NCI-H2227 (cell line): ENCODE results near the gene RASAL1.
A peak's percentile ranks its signal among the peaks of the same experiment; 100 is the strongest.

Experiments used
- DNase-seq: peaks from one replicate; lab custom pipeline; 2025; ENCODE audit not compliant: unreplicated experiment; lab: John Stamatoyannopoulos, UW

The RASAL1 gene

DNA sequence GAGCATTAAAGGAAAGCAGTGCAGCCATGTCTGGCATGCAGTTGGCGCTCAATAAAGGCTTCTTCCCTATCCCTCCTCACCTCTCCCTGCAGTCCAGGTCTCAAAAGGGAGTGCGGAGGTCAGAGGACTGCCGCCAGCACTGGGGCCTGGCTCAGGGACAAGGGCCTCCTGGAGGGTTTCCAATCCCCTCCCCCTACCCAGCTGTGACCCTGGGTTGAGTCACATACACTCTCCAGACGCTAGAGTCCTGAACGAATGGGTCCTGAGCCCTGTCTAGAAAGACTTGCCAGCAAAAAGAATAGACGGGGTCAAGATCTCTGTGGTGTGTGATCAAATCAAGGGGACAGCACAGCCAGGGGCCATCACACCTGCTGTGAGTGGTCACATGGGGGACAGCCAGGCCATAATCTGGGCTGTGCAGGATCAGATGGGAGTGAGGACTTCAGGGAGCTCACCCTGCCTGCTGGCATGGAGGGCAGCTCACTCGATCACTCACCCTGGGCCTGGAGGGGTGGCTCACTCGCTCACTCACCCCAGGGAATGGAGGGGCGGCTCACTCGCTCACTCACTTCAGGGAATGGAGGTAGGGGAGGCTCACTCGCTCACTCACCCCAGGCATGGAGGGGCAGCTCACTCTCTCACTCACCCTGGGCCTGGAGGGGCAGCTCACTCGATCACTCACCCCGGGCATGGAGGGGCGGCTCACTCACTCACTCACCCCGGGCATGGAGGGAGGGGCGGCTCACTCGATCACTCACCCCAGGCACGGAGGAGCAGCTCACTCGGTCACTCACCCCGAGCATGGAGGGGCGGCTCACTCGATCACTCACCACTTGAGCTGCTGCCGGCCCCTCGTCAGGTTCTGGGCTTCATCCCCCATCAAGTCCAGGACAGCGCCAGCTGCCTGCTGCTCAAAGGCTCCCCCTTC is 26.8 kb upstream of the RASAL1 start:
- DNase-seq, result no peak

DNA sequence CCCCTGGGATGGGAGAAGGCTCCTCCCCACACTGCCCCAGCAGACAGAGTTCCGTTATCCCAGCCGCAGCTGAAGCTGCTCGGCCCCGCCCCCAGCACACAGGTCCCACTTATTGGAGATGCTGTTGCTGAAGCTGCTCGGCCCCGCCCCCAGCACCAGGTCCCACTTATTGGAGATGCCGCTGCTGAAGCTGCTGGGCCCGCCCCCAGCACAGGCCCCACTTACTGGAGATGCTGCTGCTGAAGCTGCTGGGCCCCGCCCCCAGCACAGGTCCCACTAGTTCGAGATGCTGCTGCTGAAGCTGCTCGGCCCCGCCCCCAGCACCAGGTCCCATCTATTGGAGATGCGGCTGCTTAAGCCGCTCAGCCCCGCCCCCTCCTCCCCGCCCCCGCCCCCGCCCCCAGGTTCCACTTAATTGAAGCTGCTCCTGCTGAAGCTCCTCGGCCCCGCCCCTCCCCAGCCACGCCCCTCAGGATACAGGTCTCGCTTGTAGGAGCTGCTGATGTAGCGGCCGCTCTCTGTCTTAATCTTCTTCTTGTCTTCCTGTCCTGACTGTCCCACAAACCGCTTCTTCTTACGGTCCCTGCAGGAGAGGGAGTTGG is 26.0 kb upstream of the RASAL1 start:
- peak; percentile 99 for DNase-seq

DNA sequence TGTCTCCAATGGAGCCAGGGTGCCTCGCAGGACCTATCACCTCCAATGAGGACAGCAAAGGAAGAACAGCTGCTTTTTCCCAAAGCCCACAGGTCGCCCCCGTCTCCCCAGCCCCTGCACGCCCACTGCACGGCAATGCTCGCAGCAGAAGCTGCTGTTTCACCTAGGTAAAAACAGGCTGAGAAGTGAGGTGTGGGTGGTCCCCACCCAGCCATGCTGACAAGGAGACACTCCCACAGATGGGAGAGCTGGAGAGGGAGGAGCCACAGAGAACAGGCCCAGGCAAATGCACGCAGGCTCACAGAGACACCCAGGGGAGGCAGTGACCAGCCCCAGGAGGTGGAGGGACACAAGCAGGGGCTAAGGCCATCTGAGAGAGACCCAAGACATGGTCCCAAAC is 24.4 kb upstream of the RASAL1 start:
- no peak for DNase-seq

DNA sequence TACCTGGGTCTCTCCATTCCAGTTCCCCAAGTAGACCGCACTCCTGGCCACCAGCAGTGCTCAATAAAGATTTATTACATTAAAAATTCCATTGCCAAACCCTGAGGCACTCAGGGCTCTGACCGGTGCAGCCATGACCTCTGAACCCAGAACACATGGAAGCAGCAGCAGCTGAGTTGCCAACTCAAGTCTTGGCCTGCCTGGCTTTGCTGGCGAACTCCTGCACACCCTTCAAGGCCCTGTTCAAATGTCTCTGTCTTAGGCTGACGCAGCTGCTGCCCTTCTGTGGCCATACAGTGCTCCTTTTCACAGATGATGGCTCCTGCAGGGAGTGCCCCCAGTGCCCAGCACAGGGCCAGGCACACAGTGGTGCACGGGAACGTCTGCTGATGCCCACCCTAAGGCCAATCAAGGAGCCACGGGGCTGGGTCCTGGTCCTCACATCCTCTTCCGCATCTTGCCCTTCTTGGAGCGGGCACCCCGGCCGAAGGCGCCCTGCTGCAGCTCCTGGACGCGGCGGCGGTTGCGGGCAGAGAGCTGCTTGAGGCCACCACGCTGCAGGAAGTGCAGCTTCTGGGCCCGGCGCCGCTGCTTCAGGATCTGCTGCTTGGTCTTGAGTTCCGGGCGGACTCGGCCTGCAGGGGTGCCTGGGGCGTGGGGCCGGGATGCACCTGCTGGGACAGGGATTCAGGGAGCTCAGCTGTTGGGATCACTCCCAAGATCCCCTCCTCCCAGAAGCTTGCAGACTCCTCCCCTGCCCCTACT is 23.1 kb upstream of the RASAL1 start:
- no peak for DNase-seq

DNA sequence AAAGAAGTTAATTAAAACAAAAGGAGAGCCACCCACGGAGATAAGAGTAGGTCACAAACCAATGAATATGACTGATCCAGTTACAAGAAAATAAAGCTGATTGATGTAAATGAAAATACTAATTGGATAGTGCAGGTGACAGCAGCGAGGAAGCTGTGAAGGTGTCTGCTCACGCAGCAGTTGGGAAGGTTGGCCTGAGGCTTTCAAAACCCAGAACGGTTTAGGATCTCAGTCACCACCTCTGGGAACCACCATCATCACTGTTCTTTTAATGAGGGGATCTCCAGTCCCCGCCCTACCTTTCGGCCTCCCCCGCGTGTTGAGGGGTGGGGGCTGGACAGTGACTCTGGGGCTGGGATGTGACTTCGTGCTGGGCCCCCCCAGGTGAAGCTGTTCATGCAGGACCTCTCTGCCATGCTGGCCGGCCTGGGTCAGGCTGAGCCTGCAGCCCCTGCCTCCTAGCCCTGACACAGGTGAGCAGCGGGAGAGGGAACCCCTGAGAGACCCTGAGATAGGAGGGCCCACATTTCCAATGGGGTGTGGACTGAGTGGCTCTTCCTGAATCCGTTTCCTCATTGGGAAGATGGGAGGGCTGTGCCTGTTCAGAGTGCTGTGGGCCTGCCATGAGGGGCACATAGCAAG is 21.8 kb upstream of the RASAL1 start:
- DNase-seq, result no peak

DNA sequence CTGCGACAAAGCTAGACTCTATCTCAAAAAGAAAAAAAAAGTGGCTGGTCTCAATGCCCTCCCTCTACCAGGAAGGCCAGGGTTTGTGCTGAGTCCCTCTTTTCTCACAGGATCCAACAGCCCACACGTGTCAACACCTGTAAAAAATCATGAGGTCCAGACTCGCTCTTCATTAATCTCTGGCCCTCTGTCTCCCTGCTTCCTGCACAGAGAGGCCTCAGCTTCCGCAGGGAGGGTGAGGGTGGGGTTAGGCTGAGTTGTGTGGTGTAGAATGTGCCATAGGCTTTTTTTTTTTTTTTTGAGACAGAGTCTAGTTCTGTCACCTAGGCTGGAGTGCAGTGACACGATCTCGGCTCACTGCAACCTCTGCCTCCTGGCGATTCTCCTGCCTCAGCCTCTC is 20.1 kb upstream of the RASAL1 start:
- no peak for DNase-seq

DNA sequence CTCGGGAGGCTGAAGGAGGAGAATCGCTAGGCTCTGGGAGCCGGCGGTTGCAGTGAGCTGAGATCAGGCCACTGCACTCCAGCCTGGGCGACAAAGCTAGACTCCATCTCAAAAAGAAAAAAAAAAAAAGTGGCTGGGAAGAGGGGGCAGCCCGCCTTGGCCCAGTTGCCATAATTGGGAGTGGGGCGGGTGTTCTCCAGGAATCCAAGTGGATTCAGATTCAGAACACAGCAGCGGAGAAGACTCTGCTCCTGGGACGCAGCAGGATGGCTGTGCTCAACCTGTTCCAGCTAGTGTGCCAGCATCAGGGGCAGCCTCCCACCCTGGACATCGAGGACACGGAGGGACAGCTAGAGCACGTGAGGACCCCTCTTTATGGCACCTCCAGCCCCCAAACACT is 19.5 kb upstream of the RASAL1 start:
- no peak for DNase-seq

DNA sequence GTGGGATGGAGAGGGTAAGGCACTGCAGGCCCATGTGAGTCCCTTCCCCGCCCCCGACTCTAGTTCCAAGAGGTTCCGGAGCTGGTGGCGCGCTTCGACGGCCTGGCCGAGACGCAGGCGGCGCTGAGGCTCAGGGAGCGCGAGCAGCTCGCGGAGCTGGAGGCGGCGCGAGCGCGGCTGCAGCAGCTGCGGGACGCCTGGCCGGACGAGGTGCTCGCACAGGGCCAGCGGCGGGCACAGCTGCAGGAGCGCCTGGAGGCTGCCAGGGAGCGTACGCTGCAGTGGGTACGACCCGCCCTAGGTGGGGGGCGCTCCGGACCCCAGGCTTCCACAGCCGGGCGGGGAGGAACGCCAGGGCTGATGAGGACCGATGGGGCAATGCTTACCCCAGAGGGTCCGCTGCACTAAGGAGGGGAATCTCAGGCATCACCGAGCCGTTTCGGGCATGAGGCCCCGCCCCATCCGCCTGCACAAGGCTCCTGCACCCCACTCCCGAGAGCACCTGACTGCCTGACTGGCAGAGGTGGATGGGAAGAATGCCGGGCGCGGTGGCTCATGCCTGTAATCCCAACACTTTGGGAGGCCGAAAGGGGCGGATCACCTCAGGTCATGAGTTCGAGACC is 18.9 kb upstream of the RASAL1 start:
- peak; percentile 57 for DNase-seq

DNA sequence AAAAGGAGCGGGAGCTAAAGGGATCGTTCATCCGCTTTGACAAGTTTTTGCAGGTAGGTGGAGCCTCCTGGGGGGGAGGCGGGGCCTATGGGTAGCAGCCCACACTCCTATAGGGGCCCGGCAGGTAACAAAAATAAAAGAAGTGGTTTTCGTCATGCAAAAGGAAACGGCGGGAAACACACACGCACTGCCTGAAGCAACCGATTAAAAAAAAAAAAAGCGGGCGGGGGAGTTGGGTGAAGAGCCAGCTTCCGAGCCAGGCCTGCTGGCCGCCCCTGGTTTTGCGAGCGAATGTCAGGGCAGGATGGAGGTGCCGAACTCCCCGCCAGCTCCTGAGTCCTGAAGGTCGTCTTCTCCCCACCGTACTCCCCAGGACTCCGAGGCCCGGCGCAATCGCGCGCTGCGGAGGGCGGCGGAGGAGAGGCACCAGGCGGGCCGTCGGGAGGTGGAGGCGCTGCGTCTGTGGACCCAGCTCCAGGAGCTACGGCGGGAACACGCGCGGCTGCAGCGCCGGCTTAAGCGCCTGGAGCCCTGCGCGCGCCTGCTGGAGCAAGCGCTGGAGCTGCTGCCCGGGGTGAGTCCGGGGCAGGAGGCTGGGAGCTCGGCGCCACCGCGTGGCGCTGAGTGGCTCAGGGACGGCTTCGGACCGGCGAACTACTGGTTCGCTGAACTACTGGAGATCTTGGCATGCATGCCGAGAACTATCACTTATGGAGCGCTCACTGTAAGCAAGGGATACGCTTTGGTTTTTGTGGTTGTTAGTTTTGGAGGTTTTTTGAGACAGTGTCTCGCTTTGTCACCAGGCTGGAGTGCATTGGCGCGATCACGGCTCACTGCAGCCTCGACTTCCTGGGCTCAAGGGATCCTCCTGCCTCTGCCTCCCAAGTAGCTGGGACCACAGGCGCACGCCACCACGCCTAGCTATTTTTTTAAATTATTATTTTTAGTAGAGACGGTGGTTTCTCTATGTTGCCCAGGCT is 17.6 kb upstream of the RASAL1 start:
- DNase-seq, result peak; percentile 82

DNA sequence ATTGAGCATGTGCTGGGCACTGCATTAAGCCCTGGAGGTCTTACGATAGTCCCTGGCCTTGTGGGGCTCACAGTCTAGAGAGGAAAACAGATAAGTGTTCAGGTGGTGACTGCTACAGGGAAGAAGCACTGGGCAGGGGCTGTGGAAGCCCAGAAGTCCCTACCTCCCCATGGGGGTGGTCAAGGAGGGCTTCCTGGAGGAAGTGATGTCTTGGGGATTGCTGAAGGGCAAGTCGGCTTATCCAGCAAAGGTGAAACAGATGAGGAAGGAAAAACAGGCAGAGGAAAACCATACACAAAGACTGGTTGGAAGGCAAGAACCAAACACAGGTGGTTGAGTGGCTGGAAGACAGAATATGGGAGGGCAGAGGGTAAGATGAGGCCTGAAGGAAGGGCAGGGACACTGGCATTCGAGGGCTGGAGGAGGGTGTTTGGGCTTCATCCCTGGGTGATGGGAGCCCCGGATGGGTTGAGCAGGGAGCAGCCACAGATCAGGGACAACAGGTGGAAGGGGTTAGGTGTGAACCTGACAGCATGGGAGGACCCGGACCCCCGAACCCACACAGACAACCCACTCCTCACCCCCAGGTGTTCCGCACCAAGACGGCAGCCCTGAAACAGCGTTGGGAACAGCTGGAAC is 16.8 kb upstream of the RASAL1 start:
- DNase-seq, result no peak

DNA sequence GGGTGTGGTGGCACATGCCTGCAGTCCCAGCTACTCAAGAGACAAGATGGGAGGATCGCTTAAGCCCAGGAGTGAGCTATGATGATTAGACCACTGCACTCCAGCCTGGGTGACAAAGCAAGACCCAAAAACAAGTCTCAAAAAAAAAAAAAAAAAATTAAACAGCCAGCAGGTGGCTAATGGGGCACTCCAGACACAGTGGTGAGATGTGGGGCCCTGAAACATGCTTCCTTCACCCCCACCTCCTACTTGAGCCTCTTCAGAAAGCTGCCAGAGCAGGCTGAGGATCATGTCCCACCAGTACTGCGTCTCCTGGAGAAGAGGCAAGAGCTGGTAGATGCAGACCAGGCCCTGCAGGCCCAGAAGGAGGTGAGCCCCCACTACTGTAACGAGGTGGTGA is 16.1 kb upstream of the RASAL1 start:
- DNase-seq, result no peak

DNA sequence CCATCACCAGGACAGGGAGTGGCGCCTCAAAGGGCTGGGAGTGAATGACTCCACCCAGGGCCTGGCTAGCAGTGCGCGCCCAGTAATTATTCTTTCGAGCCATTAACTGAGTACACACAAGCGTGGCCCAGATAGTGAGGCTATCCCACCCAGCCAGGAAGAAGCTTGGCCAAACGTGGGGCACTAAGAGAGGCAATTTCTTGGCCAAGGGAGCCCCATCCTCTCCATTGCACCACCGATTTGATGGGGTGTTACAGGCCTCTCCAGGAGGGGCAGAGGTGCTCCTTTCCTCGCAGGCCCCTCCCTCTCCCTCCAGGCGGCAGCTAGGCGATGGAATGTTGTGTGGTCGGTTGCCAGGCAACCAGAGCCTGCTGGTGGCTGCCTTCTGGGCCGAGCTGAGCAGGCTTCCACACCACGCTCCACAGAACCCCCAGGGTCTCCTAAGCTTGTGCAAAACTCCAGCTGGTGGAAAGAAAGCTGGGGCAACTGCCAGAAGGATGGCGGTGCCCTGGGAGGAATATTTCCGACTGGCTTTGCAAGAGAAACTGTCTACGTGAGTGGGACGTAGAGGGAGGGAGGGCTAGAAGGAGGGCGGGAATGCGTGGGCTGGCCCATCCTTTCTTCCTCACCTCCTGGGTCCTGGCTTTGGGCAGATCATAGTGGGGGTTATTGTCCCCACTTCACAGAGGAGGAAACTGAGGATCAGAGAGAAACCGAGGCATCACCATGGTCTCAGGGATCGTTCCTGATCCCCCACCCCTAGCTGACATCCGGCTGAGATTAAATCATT is 14.0 kb upstream of the RASAL1 start, which contains the start of gene CFAP73:
CFAP73 (plus strand) TSS at position 364 of the 790 bp plus-strand sequence; CDS start at position 498, 134 bp downstream.
- DNase-seq, result peak; percentile 93

DNA sequence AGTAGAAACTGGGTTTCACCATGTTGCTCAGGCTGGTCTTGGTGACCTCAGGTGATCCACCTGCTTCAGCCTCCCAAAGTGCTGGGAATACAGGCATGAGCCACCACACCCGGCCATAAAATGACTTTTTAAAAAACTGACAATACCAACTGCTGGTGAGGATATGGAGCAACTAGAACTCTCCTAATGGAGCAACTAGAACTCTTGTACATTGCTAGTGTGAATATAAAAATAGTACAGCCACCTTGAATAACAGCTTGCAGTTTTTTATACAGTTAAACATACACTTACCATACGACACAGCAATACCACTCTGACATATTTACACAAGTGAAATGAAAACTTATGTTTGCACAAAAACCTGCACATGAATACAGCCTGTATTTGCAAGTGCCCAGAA is 11.4 kb upstream of the RASAL1 start:
- no peak for DNase-seq

DNA sequence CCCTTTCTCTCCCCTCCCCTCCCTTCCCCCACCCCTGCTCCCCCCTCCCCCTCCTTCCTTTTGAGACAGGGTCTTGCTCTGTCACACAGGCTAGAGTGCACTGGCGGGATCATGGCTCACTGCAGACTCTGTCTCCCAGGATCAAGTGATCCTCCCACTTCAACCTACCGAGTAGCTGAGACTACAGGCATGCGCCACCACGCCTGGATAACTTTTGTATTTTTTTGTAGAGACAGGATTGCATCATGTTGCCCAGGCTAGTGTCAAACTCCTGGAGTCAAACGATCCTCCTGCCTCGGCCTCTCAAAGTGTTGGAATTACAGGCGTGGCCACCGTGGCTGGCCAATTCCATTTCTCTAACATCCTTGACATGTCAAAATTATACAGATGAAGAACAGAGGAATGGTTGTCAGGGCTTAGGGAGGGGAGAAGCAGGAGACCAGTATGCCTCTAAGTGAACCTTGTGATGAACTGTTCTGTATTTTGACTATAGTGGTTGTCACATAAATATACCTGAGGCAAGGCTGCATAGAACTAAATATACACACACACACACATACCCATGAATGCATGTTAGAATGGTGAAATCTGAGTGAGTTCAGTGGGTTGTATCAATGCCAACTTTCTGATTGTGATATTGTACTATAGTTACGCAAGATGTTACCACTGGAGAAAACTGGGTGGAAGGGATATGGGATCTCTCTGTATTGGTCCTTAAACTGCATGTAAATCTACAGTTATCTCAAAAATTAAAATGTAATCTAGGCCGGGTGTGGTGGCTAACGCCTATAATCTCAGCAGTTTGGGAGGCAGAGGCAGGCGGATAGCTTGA is 10.4 kb upstream of the RASAL1 start:
- DNase-seq, result no peak

DNA sequence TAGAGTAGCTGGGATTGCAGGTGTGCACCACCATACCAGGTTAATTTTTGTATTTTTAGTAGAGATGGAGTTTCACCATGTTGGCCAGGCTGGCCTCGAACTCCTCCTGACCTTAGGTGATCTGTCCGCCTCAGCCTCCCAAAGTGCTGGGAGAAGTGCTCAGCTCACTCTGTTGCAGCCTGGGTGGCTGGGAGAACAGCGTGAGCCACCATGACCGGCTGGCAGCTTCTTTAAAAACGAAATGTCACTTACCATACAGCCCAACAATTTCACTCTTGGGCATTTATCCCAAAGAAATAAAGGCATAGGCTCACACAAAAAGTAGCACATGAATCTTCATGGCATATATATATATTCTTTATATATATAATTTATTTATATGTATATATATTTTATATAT is 9.2 kb upstream of the RASAL1 start:
- no peak for DNase-seq

DNA sequence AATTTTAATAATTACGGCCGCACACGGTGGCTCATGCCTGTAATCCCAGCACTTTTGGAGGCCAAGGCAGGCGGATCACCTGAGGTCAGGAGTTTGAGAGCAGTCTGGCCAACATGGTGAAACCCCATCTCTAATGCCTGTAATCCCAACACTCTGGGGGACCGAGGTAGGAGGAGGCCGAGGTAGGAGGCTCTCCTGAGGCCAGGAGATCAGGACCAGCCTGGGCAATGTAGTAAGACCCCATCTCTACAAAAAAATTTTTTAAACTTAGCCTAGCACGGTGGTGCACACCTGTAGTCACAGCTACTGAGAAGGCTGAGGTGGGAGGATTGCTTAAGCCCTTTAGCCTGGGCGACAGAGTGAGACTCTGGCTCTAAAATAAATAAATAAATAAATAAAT is 8.4 kb upstream of the RASAL1 start:
- DNase-seq, result no peak

DNA sequence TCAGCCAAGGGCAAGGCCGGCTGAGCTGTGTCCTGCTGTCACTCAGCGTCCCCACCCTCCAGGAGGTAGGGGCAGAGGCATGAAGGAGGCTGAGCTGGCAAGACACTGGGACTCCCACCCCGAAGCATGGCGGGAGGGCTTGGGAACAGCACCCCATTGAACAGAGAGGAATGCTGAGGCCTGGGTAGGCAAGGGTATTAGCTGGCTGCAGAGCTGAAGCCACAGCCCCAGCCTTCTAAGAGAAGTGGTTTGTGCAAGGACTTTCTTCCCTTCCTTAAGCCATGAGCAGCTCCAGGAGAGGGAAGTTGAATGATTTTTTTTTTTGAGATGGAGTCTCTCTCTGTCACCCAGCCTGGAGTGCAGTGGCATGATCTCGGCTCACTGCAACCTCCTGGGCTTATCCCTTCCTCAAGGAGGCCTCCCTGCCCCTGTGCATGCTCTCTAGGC is 7.3 kb upstream of the RASAL1 start:
- no peak for DNase-seq
